ENCODE measurements around the gene HDAC4.
A peak's percentile ranks its signal among the peaks of the same experiment; 100 is the strongest.

The HDAC4 gene

DNA sequence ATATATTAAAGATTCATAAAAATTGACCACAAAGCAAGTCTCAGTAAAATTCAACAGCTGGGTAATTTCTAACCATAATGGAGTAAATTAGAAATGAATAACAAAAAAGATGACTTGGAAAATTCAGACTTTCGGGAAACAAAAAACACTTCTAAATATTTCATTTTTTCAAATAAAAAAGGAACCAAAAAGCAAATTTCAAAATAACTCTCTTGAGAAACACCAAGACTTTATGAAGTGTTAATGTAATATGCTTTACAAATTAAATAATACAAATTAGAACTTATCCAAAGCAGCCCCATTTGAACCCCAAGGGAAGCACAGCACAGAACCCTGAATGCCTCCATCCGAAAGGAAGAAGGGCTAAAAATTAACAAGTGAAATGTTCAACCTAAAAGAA, 175.9 kb downstream of the HDAC4 start:
- H2AK5ac ChIP-seq (ENCODE audit: low read length) = no peak overlapping the region
- peaks cover 4 to 10% of the 10 kb centered on the region in 2 experiments for H3K4me1 ChIP-seq (ENCODE audit: control insufficient read depth in 1 of 2, insufficient read depth in 2 of 2, low read length in 2 of 2)
- no peak overlapping the region for H2AFZ ChIP-seq (ENCODE audit: insufficient read depth, low read length, poor library complexity)
- H3K79me2 ChIP-seq (ENCODE audit: control insufficient read depth, insufficient read depth, low read length, poor library complexity) = no peaks in the 10 kb centered on the region
- WGBS (ENCODE audit: extremely low coverage, insufficient coverage, insufficient read length) = no CpG with 5 or more reads among the region's 2 CpGs
- no peak overlapping the region for H4K8ac ChIP-seq (ENCODE audit: low read depth, low read length)
- no peak overlapping the region for H2BK5ac ChIP-seq (ENCODE audit: low read depth, low read length, poor library complexity)
- H3K4me3 ChIP-seq (ENCODE audit: low read depth, low read length) = no peak overlapping the region
- no peaks in the 10 kb centered on the region for H3K36me3 ChIP-seq (ENCODE audit: control insufficient read depth in 1 of 2, insufficient read depth in 2 of 2, low read length in 2 of 2)
- H3K4ac ChIP-seq (ENCODE audit: low read depth, low read length) = no peak overlapping the region
- no peak overlapping the region for H2BK12ac ChIP-seq (ENCODE audit: low read length)
- no peaks in the 10 kb centered on the region for H3K27me3 ChIP-seq (ENCODE audit: insufficient read depth, low read length)
- no peak overlapping the region for H3K18ac ChIP-seq (ENCODE audit: low read length)
- H2BK120ac ChIP-seq (ENCODE audit: insufficient read depth, low read length, poor library complexity) = no peak overlapping the region
- H3K23ac ChIP-seq (ENCODE audit: low read length) = no peak overlapping the region
- H3K27ac ChIP-seq (ENCODE audit: low read depth, low read length) = no peak overlapping the region
- H3K79me1 ChIP-seq (ENCODE audit: low read length) = no peaks in the 10 kb centered on the region
- H4K12ac ChIP-seq (ENCODE audit: low read depth, low read length) = no peak overlapping the region
- no peak overlapping the region for H4K91ac ChIP-seq (ENCODE audit: low read depth, low read length)
- H3K4me2 ChIP-seq (ENCODE audit: low read length) = no peak overlapping the region
- H3K9ac ChIP-seq (ENCODE audit: low read length) = no peak overlapping the region
- no peak overlapping the region for H3K14ac ChIP-seq (ENCODE audit: low read length)
- peaks cover 3% of the 10 kb centered on the region for H3K9me3 ChIP-seq (ENCODE audit: insufficient read depth, low read depth, low read length)
- no peak for DNase-seq

- Histone ChIP-seq H3K4me2 (ENCODE audit: low read length) (no peak overlapping the region), H3K14ac (ENCODE audit: low read length) (no peak overlapping the region), H3K27me3 (ENCODE audit: insufficient read depth, low read length) (no peaks in the 10 kb centered on the region), H3K79me1 (ENCODE audit: low read length) (no peaks in the 10 kb centered on the region), H2BK120ac (ENCODE audit: insufficient read depth, low read length, poor library complexity) (no peak overlapping the region), H2BK12ac (ENCODE audit: low read length) (no peak overlapping the region), H2AK5ac (ENCODE audit: low read length) (no peak overlapping the region), H3K36me3 (ENCODE audit: control insufficient read depth in 1 of 2, insufficient read depth in 2 of 2, low read length in 2 of 2) (no peaks in the 10 kb centered on the region), H3K23ac (ENCODE audit: low read length) (no peak overlapping the region), H3K79me2 (ENCODE audit: control insufficient read depth, insufficient read depth, low read length, poor library complexity) (no peaks in the 10 kb centered on the region), H3K4me3 (ENCODE audit: low read depth, low read length) (no peak overlapping the region), H3K9ac (ENCODE audit: low read length) (no peak overlapping the region), H4K12ac (ENCODE audit: low read depth, low read length) (no peak overlapping the region), H2BK5ac (ENCODE audit: low read depth, low read length, poor library complexity) (no peak overlapping the region), H3K18ac (ENCODE audit: low read length) (no peak overlapping the region), H4K8ac (ENCODE audit: low read depth, low read length) (no peak overlapping the region), H3K9me3 (ENCODE audit: insufficient read depth, low read depth, low read length) (peaks cover 3% of the 10 kb centered on the region), H3K4me1 (ENCODE audit: control insufficient read depth in 1 of 2, insufficient read depth in 2 of 2, low read length in 2 of 2) (peaks cover 4 to 8% of the 10 kb centered on the region in 2 experiments), H2AFZ (ENCODE audit: insufficient read depth, low read length, poor library complexity) (no peak overlapping the region), H3K27ac (ENCODE audit: low read depth, low read length) (no peak overlapping the region), H3K4ac (ENCODE audit: low read depth, low read length) (no peak overlapping the region), H4K91ac (ENCODE audit: low read depth, low read length) (no peak overlapping the region)
- WGBS (ENCODE audit: extremely low coverage, insufficient coverage, insufficient read length) = no CpG with 5 or more reads among the region's 13 CpGs
- DNase-seq = no peak
Measured at GRCh38 chr2:239224199-239224570, 176.6 kb downstream of the HDAC4 start.

DNA sequence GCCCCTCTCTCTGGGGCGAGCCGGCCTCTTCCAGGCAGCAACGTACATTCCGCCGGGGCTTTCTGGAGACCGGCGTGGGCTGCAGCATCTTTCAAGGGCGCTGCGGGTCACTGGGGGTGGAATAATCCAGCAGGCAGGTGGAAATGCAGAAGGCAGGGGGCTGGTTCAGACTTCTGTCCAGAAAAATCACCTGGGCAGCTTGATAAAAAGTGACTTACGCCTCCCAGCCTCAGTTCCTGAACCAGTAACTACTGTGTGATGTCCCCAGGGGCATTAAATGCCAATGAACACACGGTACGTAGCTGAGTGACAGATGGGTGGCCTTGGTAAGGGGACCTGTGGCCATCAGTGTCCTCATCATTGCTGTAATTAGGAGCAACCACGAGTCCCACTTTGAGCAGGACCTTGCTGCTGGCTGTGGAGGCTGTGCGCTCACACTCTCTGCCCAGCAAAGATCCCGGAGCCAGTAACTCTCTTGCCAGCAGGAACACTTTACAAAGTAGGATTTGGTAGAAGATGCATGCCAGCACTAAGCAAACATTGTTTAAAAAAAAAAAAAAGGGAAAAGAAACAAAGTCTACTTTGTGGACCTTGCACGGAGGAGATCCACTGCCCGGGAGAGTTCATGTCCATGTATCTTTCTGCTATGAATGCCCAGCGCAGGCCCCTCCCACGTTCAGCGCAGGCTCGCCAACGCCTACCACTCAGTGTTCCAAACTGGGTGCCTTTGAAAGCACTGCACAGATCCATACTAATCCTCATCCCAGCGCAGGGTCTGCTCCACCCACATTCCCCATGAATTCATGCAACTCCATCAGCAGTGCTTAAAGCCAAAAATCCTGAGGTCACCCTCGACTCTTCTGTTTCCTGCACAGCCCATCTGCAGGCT, 177.3 kb downstream of the HDAC4 start:
- H3K36me3 ChIP-seq (ENCODE audit: control insufficient read depth in 1 of 2, insufficient read depth in 2 of 2, low read length in 2 of 2) = no peaks in the 10 kb centered on the region
- H3K4ac ChIP-seq (ENCODE audit: low read depth, low read length) = no peak overlapping the region
- no peak for DNase-seq
- no peak overlapping the region for H3K14ac ChIP-seq (ENCODE audit: low read length)
- no peak overlapping the region for H3K18ac ChIP-seq (ENCODE audit: low read length)
- H2BK5ac ChIP-seq (ENCODE audit: low read depth, low read length, poor library complexity) = no peak overlapping the region
- no peak overlapping the region for H2BK120ac ChIP-seq (ENCODE audit: insufficient read depth, low read length, poor library complexity)
- no peaks in the 10 kb centered on the region for H3K79me1 ChIP-seq (ENCODE audit: low read length)
- H3K27me3 ChIP-seq (ENCODE audit: insufficient read depth, low read length) = no peaks in the 10 kb centered on the region
- H2AK5ac ChIP-seq (ENCODE audit: low read length) = no peak overlapping the region
- H2BK12ac ChIP-seq (ENCODE audit: low read length) = no peak overlapping the region
- no peak overlapping the region for H3K4me2 ChIP-seq (ENCODE audit: low read length)
- H3K4me1 ChIP-seq (ENCODE audit: control insufficient read depth in 1 of 2, insufficient read depth in 2 of 2, low read length in 2 of 2) = peaks cover 4 to 8% of the 10 kb centered on the region in 2 experiments
- H4K12ac ChIP-seq (ENCODE audit: low read depth, low read length) = no peak overlapping the region
- no peak overlapping the region for H4K8ac ChIP-seq (ENCODE audit: low read depth, low read length)
- H3K27ac ChIP-seq (ENCODE audit: low read depth, low read length) = no peak overlapping the region
- no peak overlapping the region for H3K9ac ChIP-seq (ENCODE audit: low read length)
- no CpG with 5 or more reads among the region's 24 CpGs for WGBS (ENCODE audit: extremely low coverage, insufficient coverage, insufficient read length)
- H3K79me2 ChIP-seq (ENCODE audit: control insufficient read depth, insufficient read depth, low read length, poor library complexity) = no peaks in the 10 kb centered on the region
- peaks cover 3% of the 10 kb centered on the region for H3K9me3 ChIP-seq (ENCODE audit: insufficient read depth, low read depth, low read length)
- H3K4me3 ChIP-seq (ENCODE audit: low read depth, low read length) = no peak overlapping the region
- H4K91ac ChIP-seq (ENCODE audit: low read depth, low read length) = no peak overlapping the region
- H3K23ac ChIP-seq (ENCODE audit: low read length) = no peak overlapping the region
- H2AFZ ChIP-seq (ENCODE audit: insufficient read depth, low read length, poor library complexity) = no peak overlapping the region

DNA sequence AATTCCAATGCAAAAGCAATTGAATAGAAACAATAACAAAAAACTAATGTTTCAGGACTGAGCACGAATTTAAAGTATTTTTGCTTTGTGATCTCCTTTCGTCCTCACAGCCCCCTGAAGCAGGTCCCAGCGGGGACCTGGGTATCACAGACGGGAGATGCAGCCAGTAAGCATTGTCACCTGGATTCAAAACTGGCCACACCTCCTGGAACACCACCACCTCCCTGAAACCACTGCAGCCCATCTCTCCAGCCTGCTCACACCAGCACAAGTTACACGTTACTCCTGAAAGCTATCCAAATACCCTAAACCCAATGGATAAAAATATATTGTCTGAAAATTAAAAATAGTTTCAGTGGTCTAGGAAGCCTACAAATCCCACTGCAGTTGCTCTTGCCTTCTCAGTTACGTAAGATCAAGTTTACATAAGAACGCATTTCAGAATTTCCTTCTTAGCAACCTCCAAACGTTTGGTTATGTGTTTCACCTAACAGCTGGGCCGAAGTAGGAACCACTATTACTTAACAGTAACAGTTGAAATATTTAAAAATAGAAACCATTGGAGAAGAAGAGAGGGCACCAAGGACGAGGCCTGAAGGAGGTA, 178.0 kb downstream of the HDAC4 start:
- no peak overlapping the region for H2AFZ ChIP-seq (ENCODE audit: insufficient read depth, low read length, poor library complexity)
- H4K91ac ChIP-seq (ENCODE audit: low read depth, low read length) = no peak overlapping the region
- H3K79me1 ChIP-seq (ENCODE audit: low read length) = no peaks in the 10 kb centered on the region
- H3K23ac ChIP-seq (ENCODE audit: low read length) = no peak overlapping the region
- no peaks in the 10 kb centered on the region for H3K27me3 ChIP-seq (ENCODE audit: insufficient read depth, low read length)
- H2BK12ac ChIP-seq (ENCODE audit: low read length) = no peak overlapping the region
- no peak overlapping the region for H2BK5ac ChIP-seq (ENCODE audit: low read depth, low read length, poor library complexity)
- H4K12ac ChIP-seq (ENCODE audit: low read depth, low read length) = no peak overlapping the region
- H3K14ac ChIP-seq (ENCODE audit: low read length) = no peak overlapping the region
- peak in 1 of 2 donors; percentile 11 for DNase-seq
- peaks cover 3% of the 10 kb centered on the region for H3K9me3 ChIP-seq (ENCODE audit: insufficient read depth, low read depth, low read length)
- H2BK120ac ChIP-seq (ENCODE audit: insufficient read depth, low read length, poor library complexity) = no peak overlapping the region
- H3K18ac ChIP-seq (ENCODE audit: low read length) = no peak overlapping the region
- no peak overlapping the region for H3K4me2 ChIP-seq (ENCODE audit: low read length)
- no peak overlapping the region for H3K9ac ChIP-seq (ENCODE audit: low read length)
- H3K4me1 ChIP-seq (ENCODE audit: control insufficient read depth in 1 of 2, insufficient read depth in 2 of 2, low read length in 2 of 2) = peaks cover 4 to 8% of the 10 kb centered on the region in 2 experiments
- H3K36me3 ChIP-seq (ENCODE audit: control insufficient read depth in 1 of 2, insufficient read depth in 2 of 2, low read length in 2 of 2) = no peaks in the 10 kb centered on the region
- no peak overlapping the region for H4K8ac ChIP-seq (ENCODE audit: low read depth, low read length)
- H3K4me3 ChIP-seq (ENCODE audit: low read depth, low read length) = no peak overlapping the region
- H3K4ac ChIP-seq (ENCODE audit: low read depth, low read length) = no peak overlapping the region
- no peak overlapping the region for H2AK5ac ChIP-seq (ENCODE audit: low read length)
- no CpG with 5 or more reads among the region's 10 CpGs for WGBS (ENCODE audit: extremely low coverage, insufficient coverage, insufficient read length)
- no peaks in the 10 kb centered on the region for H3K79me2 ChIP-seq (ENCODE audit: control insufficient read depth, insufficient read depth, low read length, poor library complexity)
- H3K27ac ChIP-seq (ENCODE audit: low read depth, low read length) = no peak overlapping the region
